ENCODE measurements around the gene TMEM131L.

TMEM131L gene

DNA sequence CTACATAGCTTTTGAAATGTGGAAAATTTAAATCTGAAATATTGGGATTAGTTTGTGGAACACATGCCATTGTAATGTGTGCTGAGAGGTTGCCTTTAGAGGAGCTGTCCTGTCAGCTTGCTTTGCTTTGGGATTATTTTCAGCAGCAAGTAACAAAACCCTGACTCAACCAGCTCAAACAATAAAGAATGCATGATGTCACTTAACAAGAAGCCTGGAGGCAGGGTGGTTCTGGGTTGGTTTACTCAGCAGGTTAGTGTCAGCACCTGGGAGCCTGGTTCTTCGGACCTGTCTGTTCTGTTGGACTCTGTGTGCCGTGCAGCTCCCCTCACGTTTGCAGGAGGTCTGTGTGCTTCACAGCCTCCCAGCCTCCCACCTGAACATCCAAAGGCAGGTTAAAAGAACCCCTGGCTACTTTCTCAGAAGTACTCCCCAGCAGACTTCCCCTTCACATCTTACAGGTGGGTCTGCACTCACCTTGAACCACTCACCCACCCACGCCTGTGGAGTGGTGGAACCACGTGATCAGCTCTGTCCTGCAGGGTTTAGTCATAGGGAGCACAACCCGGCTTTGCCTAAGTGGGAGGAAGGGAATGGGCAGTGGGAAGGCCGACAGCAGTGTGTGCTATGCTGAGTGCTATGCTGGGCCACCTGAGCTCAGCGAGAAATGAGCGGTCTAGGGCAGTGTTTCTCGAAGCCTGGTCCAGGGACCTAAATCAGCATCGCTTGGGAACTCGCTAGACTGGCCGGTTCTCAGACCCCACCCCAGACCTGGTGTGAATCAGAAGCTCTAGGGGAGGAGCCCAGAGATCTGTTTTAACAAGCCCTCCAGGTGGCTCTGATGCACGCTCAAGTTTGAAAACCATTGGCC, 20.4 kb downstream of the TMEM131L start:
- H3K27ac ChIP-seq (ENCODE audit: low read length): 0 out of 2 replicates have a peak overlapping the region, but pooled peaks have one; percentile 70
- no peak overlapping the region for H2AFZ ChIP-seq (ENCODE audit: low read depth, low read length)
- H3K4me1 ChIP-seq (ENCODE audit: low read length): peaks cover 63% of the 10 kb centered on the region
- H3K4me2 ChIP-seq (ENCODE audit: low read length): peak overlapping the region; percentile 78
- H4K20me1 ChIP-seq (ENCODE audit: insufficient read depth, low read length): peaks cover 95% of the 10 kb centered on the region
- no peaks in the 10 kb centered on the region for H3K9me3 ChIP-seq (ENCODE audit: insufficient read depth, low read length)
- TF ChIP-seq EZH2phosphoT487 (IDR thresholded peaks at IDR 0.05; ENCODE audit: low read depth): no peak
- TF ChIP-seq, protein P1, sequence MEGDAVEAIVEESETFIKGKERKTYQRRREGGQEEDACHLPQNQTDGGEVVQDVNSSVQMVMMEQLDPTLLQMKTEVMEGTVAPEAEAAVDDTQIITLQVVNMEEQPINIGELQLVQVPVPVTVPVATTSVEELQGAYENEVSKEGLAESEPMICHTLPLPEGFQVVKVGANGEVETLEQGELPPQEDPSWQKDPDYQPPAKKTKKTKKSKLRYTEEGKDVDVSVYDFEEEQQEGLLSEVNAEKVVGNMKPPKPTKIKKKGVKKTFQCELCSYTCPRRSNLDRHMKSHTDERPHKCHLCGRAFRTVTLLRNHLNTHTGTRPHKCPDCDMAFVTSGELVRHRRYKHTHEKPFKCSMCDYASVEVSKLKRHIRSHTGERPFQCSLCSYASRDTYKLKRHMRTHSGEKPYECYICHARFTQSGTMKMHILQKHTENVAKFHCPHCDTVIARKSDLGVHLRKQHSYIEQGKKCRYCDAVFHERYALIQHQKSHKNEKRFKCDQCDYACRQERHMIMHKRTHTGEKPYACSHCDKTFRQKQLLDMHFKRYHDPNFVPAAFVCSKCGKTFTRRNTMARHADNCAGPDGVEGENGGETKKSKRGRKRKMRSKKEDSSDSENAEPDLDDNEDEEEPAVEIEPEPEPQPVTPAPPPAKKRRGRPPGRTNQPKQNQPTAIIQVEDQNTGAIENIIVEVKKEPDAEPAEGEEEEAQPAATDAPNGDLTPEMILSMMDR (IDR thresholded peaks at IDR 0.05; ENCODE audit: low read depth, low read length): no peak
- H3K4me3 ChIP-seq (ENCODE audit: low read length): peak overlapping the region; percentile 56; the same call in 1 of the 2 replicates
- no peaks in the 10 kb centered on the region for H3K27me3 ChIP-seq (ENCODE audit: low read depth, low read length)
- no peak overlapping the region for H3K9ac ChIP-seq (ENCODE audit: low read length)
- H3K36me3 ChIP-seq (replicated peaks; ENCODE audit: low read depth, low read length): peaks cover 53% of the 10 kb centered on the region
- H3K79me2 ChIP-seq (ENCODE audit: low read length): peaks cover 99% of the 10 kb centered on the region

DNA sequence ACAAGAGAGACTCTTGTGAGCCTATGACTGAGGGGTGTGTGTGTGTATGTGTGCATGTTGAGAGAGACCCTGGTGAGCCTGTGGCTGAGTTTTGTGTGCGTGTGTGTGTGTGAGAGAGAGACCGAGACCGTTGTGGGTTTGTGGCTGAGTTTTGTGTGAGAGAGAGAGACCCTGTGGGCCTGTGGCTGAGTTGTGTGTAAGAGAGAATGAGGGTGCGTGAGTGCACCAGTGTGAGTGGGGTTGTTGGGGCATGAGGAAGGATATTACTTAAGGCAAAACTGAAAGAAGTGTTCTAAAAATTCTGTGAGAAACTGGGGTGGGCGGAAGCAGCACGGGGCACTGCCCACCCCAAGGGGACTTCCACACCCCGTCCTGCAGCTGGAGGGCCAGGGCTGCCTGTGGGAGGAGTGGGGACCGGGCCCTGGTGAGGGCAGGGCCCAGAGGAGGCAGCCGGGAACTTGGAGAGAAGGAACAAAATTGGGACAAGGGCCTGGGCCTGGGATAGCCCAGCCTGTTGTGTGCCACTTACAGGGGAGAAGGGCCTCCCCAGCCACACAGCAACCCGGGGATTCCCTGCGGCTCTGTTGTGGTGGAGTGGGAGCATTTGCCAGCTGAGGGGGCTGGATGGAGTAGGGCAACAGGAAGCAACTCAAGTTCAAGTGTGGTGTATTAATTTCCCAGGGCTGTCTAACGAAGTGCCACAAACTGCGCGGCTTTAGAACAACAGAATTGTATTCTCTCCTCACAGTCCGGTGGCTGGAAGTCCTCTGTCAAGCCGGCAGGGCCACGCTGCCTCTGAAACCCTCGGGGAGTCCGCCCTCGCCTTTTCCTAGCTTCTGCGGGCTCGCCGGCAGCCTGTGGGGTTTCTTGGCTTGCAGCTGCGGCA, 22.1 kb downstream of the TMEM131L start:
- Histone ChIP-seq H3K4me3 (ENCODE audit: low read length) (peak overlapping the region; percentile 56), H3K27ac (ENCODE audit: low read length) (peak overlapping the region; percentile 70), H3K4me1 (ENCODE audit: low read length) (peaks cover 51% of the 10 kb centered on the region), H3K36me3 (replicated peaks; ENCODE audit: low read depth, low read length) (peaks cover 46% of the 10 kb centered on the region), H3K79me2 (ENCODE audit: low read length) (peaks cover 98% of the 10 kb centered on the region), H4K20me1 (ENCODE audit: insufficient read depth, low read length) (peaks cover 93% of the 10 kb centered on the region), H3K9me3 (ENCODE audit: insufficient read depth, low read length) (no peaks in the 10 kb centered on the region), H3K4me2 (ENCODE audit: low read length) (peak overlapping the region; percentile 78), H3K27me3 (ENCODE audit: low read depth, low read length) (no peaks in the 10 kb centered on the region), H3K9ac (ENCODE audit: low read length) (peak overlapping the region; percentile 57), H2AFZ (ENCODE audit: low read depth, low read length) (no peak overlapping the region)
- no peak for TF ChIP-seq EZH2phosphoT487 (IDR thresholded peaks at IDR 0.05; ENCODE audit: low read depth)
- TF ChIP-seq, protein P1 (IDR thresholded peaks at IDR 0.05; ENCODE audit: low read depth, low read length): no peak

DNA sequence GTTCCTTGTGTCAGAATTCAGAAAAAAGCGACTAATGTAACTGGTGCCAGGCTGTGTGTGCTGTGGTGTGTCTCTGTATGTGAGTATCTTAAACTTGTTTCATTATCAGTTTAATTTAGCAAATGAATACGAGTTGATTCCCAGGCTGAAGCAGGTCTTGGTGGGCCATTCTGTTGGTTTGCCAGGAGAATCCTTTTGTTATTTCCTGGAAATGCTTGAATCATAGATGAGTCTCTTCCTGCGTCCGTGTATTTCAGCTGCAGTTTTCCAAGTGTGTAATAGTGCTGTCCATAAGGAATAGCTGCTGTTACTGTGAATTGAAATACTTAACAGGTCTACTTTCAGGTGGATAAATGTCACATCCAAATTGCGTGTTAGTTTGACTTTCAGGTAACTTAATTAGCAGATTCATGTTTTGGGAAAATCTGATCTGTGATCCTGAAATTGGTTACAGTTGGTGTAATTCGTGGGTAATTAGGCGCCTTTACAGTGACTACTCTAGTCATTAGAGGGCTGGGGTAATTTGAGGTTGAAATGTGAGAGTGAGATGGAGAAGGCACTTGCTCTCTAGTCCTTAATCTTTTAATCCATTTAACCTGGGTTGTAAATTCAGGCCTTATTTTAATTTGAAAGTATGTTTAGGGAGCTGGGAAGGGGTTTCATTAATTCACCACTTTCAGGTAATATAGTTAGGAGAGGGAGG, 23.8 kb downstream of the TMEM131L start:
- Histone ChIP-seq H3K4me3 (ENCODE audit: low read length) (no peak overlapping the region), H2AFZ (ENCODE audit: low read depth, low read length) (no peak overlapping the region), H3K4me1 (ENCODE audit: low read length) (peaks cover 42% of the 10 kb centered on the region), H3K9me3 (ENCODE audit: insufficient read depth, low read length) (no peaks in the 10 kb centered on the region), H3K79me2 (ENCODE audit: low read length) (peaks cover 99% of the 10 kb centered on the region), H4K20me1 (ENCODE audit: insufficient read depth, low read length) (peaks cover 98% of the 10 kb centered on the region), H3K4me2 (ENCODE audit: low read length) (no peak overlapping the region), H3K9ac (ENCODE audit: low read length) (no peak overlapping the region), H3K27ac (ENCODE audit: low read length) (no peak overlapping the region), H3K36me3 (replicated peaks; ENCODE audit: low read depth, low read length) (peaks cover 51% of the 10 kb centered on the region), H3K27me3 (ENCODE audit: low read depth, low read length) (no peaks in the 10 kb centered on the region)
- TF ChIP-seq, protein P1 (IDR thresholded peaks at IDR 0.05; ENCODE audit: low read depth, low read length): no peak
- no peak for TF ChIP-seq EZH2phosphoT487 (IDR thresholded peaks at IDR 0.05; ENCODE audit: low read depth)
